Right cardiac atrium (tissue), 5 donors: ENCODE measurements around the gene CBARP. TPM values are rescaled to one million over a fixed set of nuclear protein-coding genes. Genes with fewer than 3 reads are reported as not detected.
A peak's percentile ranks its signal among the peaks of the same experiment; 100 is the strongest.

Experiments
- ATAC-seq, 2 donors: fragments of 200-7000 bp; cut with Tn5 transposase; one replicate each; pipeline versions ENCODE4 v1.8.0 to v1.9.1; 2020; ENCODE audit warnings: moderate library complexity in 2 of 2, mild to moderate bottlenecking in 1 of 2
- DNase-seq, 3 donors: peaks; one replicate each; pipeline ENCODE4 v3.0.0-alpha.2; 2020
- H3K27ac ChIP-seq: one replicate; pipeline ENCODE4 v1.5.1; 2013; ENCODE audit warnings: mild to moderate bottlenecking, low read length, control low read depth, moderate library complexity
- H3K27me3 ChIP-seq: one replicate; pipeline ENCODE4 v1.6.1; 2013; ENCODE audit not compliant: control insufficient read depth, insufficient read depth
- H3K4me1 ChIP-seq: one replicate; pipeline ENCODE4 v1.6.1; 2013; ENCODE audit warnings: low read length; ENCODE audit not compliant: control insufficient read depth, insufficient read depth
- H3K4me3 ChIP-seq: one replicate; pipeline ENCODE4 v1.5.1; 2013; ENCODE audit warnings: low read length, control low read depth
- H3K9me3 ChIP-seq: one replicate; pipeline ENCODE4 v1.6.1; 2013; ENCODE audit warnings: low read length; ENCODE audit not compliant: control insufficient read depth
- WGBS: extraction: QIAGEN DNeasy Blood & Tissue Kit; methylation state at CpG from one replicate; pipeline ENCODE4 v1.1.7; 2013; 5-methylcytosine and 5-hydroxymethylcytosine counted together
- intact Hi-C, 4 donors: fragments of 100-400 bp; cut with DNase I; formaldehyde crosslinking; loops; one replicate each; pipeline versions ENCODE4 v1.11.0 to v1.14.0; 2022 to 2023
- long read RNA-seq, 4 donors: library from polyadenylated mRNA; unstranded; transcript quantifications; one replicate each; pipeline ENCODE4 v2.0.0, GENCODE V29; 2020 to 2021
- polyA plus RNA-seq: library from polyadenylated mRNA; stranded (reverse); fragments of 200-250 nt; gene quantifications from one replicate; pipeline ENCODE4 v1.2.3, GENCODE V29; 2013
- total RNA-seq, 4 donors: library from RNA; stranded (reverse); fragmentation: NEBNext Ultra II Directional; extraction: Animal tissue kit (Norgen Biotek cat#: 25700); gene quantifications; one replicate each; pipeline ENCODE4 v1.2.1, GENCODE V29; 2021
- donor health status: healthy with polysubstance abuse.
- donor health status: DM: no; HTN: yes; CAD: no.
- donor health status: DM: no; HTN: no; CAD: no.
- donor health status: DM: no; HTN: yes; CAD: no; lungs with severe emphysema.
- donor health status: DM: yes; HTN: yes; CAD: no.

CBARP gene
- total RNA-seq (1 to 10 TPM in 3 of 4 donors, under 1 TPM in 1; 0.89 to 2.2 (median 1.5) TPM), polyA plus RNA-seq (0.97 TPM)
- long read RNA-seq, donor 1, partial matches to known transcripts: 1 of 4 reads
- long read RNA-seq, donor 1, other reads (novel, unspliced or antisense): 2 of 4 reads
- long read RNA-seq, donor 2, partial matches to known transcripts: 1 of 2 reads
- long read RNA-seq, donor 2, other reads (novel, unspliced or antisense): 1 of 2 reads
- long read RNA-seq, donor 3: 0 reads
- long read RNA-seq, donor 4, full-length matches to known transcripts: 1 of 3 reads
- long read RNA-seq, donor 4, partial matches to known transcripts: 0 of 3 reads
- long read RNA-seq, donor 4, other reads (novel, unspliced or antisense): 2 of 3 reads

- peak within 1 kb of the TSS; percentile 36 for H3K27ac ChIP-seq
- H3K4me1 ChIP-seq: no peaks in the 10 kb centered on the region
- no peaks in the 10 kb centered on the region for H3K27me3 ChIP-seq
- peak within 1 kb of the TSS; percentile 61 for H3K4me3 ChIP-seq
- WGBS: under 1% methylated on average over 87 of the region's 87 CpGs
- ATAC-seq: no peak
- intact Hi-C loops: no loop called here
- peak in 2 of 3 donors; percentile 77 to 84 for DNase-seq
- H3K9me3 ChIP-seq: no peaks in the 10 kb centered on the region
Measured at GRCh38 chr19:1237754-1238368, at the start of gene CBARP. Gene CBARP (minus strand): TSS chr19:1238005. CDS start chr19:1236100, 1,905 bp downstream.

- H3K9me3 ChIP-seq: no peaks in the 10 kb centered on the region
- WGBS: 34% methylated on average over 38 of the region's 38 CpGs
- no peaks in the 10 kb centered on the region for H3K4me1 ChIP-seq
- H3K27me3 ChIP-seq: no peaks in the 10 kb centered on the region
- no peak for ATAC-seq
- DNase-seq: peak in 1 of 3 donors; percentile 56
- intact Hi-C loops: loop anchor here in 3 of 4 donors (10.0 kb wide), 2 partner anchors 68 to 88 kb away; a partner anchor contains a TSS
- peak overlapping the region; percentile 38 for H3K4me3 ChIP-seq
- H3K27ac ChIP-seq: no peak overlapping the region
Measured at GRCh38 chr19:1286487-1287353, 48.9 kb upstream of the CBARP start.

- no peak for ATAC-seq
- Histone ChIP-seq H3K27me3 (no peaks in the 10 kb centered on the region), H3K4me3 (peak within 1 kb of the TSS; percentile 38), H3K27ac (no peak within 1 kb of the TSS), H3K4me1 (no peaks in the 10 kb centered on the region), H3K9me3 (no peaks in the 10 kb centered on the region)
- intact Hi-C loops: loop anchor here in 3 of 4 donors (10.0 kb wide), 2 partner anchors 69 to 89 kb away; a partner anchor contains a TSS
- DNase-seq: no peak
- under 1% methylated on average over 110 of the region's 113 CpGs for whole genome bisulfite sequencing
Measured at GRCh38 chr19:1285737-1286360, 48.0 kb upstream of the CBARP start, which contains the start of gene EFNA2. Gene EFNA2 (plus strand): TSS chr19:1285873. CDS start chr19:1286169, 296 bp downstream.

- intact Hi-C loops: loop anchor here in 3 of 4 donors (5.0 to 10.0 kb wide), 3 partner anchors 70 to 97 kb away; partner anchors contain the start of gene NDUFS7 (in 1 of the 3)
- 17% methylated on average over 51 of the region's 51 CpGs for WGBS
- H3K27ac ChIP-seq: no peak overlapping the region
- peak overlapping the region; percentile 38 for H3K4me3 ChIP-seq
- H3K27me3 ChIP-seq: no peaks in the 10 kb centered on the region
- DNase-seq: no peak
- H3K9me3 ChIP-seq: no peaks in the 10 kb centered on the region
- ATAC-seq: no peak
- H3K4me1 ChIP-seq: no peaks in the 10 kb centered on the region
Measured at GRCh38 chr19:1284979-1285736, 47.4 kb upstream of the CBARP start.

GRCh38 chr19:1284293-1284978, 46.6 kb upstream of the CBARP start:
- intact Hi-C loops: loop anchor here in 3 of 4 donors (5.0 to 10.0 kb wide), 3 partner anchors 70 to 98 kb away; partner anchors contain the start of gene NDUFS7 (in 1 of the 3)
- Histone ChIP-seq H3K4me3 (no peak overlapping the region), H3K4me1 (no peaks in the 10 kb centered on the region), H3K27ac (no peak overlapping the region), H3K9me3 (no peaks in the 10 kb centered on the region), H3K27me3 (no peaks in the 10 kb centered on the region)
- no peak for DNase-seq
- WGBS: 79% methylated on average over 20 of the region's 20 CpGs
- no peak for ATAC-seq

- H3K4me3 ChIP-seq: no peak overlapping the region
- DNase-seq (no peak), ATAC-seq (no peak)
- H3K27ac ChIP-seq: no peak overlapping the region
- 84% methylated on average over 12 of the region's 12 CpGs for WGBS
- intact Hi-C loops: loop anchor here in 3 of 4 donors (5.0 to 10.0 kb wide), 3 partner anchors 71 to 98 kb away; partner anchors contain the start of gene NDUFS7 (in 1 of the 3)
- H3K27me3 ChIP-seq: no peaks in the 10 kb centered on the region
- no peaks in the 10 kb centered on the region for H3K9me3 ChIP-seq
- no peaks in the 10 kb centered on the region for H3K4me1 ChIP-seq
Measured at GRCh38 chr19:1283917-1284292, 46.1 kb upstream of the CBARP start.

GRCh38 chr19:1283207-1283916, 45.6 kb upstream of the CBARP start:
- Histone ChIP-seq H3K9me3 (no peaks in the 10 kb centered on the region), H3K4me1 (no peaks in the 10 kb centered on the region), H3K27ac (no peak overlapping the region), H3K4me3 (no peak overlapping the region), H3K27me3 (no peaks in the 10 kb centered on the region)
- ATAC-seq: no peak
- intact Hi-C loops: loop anchor here in 3 of 4 donors (5.0 to 10.0 kb wide), 3 partner anchors 71 to 99 kb away; partner anchors contain the start of gene NDUFS7 (in 1 of the 3)
- no peak for DNase-seq
- 56% methylated on average over 29 of the region's 29 CpGs for WGBS

GRCh38 chr19:1282588-1283206, 44.9 kb upstream of the CBARP start:
- DNase-seq (no peak), ATAC-seq (no peak)
- intact Hi-C loops: loop anchor here in 3 of 4 donors (5.0 to 10.0 kb wide), 3 partner anchors 72 to 100 kb away; partner anchors contain the start of gene NDUFS7 (in 1 of the 3)
- Histone ChIP-seq H3K27me3 (no peaks in the 10 kb centered on the region), H3K27ac (no peak overlapping the region), H3K4me1 (no peaks in the 10 kb centered on the region), H3K4me3 (no peak overlapping the region), H3K9me3 (no peaks in the 10 kb centered on the region)
- WGBS: 74% methylated on average over 18 of the region's 18 CpGs
